Keratinocyte (primary cell): Measurements from ENCODE around the gene ATAD2B.

Experiments used
- CTCF ChIP-seq, 3 experiments: IDR thresholded peaks in 1 of 3; conservative IDR thresholded peaks in 1 of 3; optimal IDR thresholded peaks in 1 of 3; 2 replicates in 2 of 3; 3 replicates in 1 of 3; pipeline versions ENCODE3 to v1.5.1; 2011; ENCODE audit warnings: low read length in 3 of 3, mild to moderate bottlenecking in 3 of 3, moderate library complexity in 2 of 3, control low read depth in 1 of 3, inconsistent platforms in 1 of 3; ENCODE audit not compliant: insufficient read depth in 2 of 3; ENCODE audit errors: extremely low read depth in 1 of 3
- EZH2 ChIP-seq: IDR thresholded peaks from one replicate; pipeline ENCODE4 v1.6.1; 2012; ENCODE audit warnings: inconsistent platforms, mild to moderate bottlenecking, low read length, moderate library complexity

- TF ChIP-seq CTCF (optimal IDR thresholded peaks at IDR 0.05 in 1 of 3, IDR thresholded peaks at IDR 0.05 in 1 of 3, conservative IDR thresholded peaks at IDR 0.05 in 1 of 3; ENCODE audit: extremely low read depth in 1 of 3, insufficient read depth in 2 of 3, low read length in 3 of 3) (no peak), EZH2 (no peak)
Observed at GRCh38 chr2:23718931-23719700, 207.8 kb downstream of the ATAD2B start.
